Measurements from ENCODE around the gene PCNX1.
A peak's percentile ranks its signal among the peaks of the same experiment; 100 is the strongest.
"Not testable (repeated sequence)": the region's sequence is repeated elsewhere in the genome, so short reads cannot be mapped to it uniquely, and the experiment has no call there.

PCNX1 gene

GRCh38 chr14:70907176-70907995 lies at the start of gene PCNX1:
Gene PCNX1, plus strand, starts transcription at chr14:70907459. Its CDS starts 392 bp downstream, at chr14:70907851.
- H3K4me1 ChIP-seq (ENCODE audit: insufficient read depth, low read length), result peaks cover 6% of the 10 kb centered on the region; the same call in 1 of the 2 replicates
- H3K9ac ChIP-seq (ENCODE audit: low read depth, low read length), result peak within 1 kb of the TSS; percentile 97
- no peaks in the 10 kb centered on the region for H3K9me3 ChIP-seq (ENCODE audit: control insufficient read depth, insufficient read depth, low read length)
- H3K36me3 ChIP-seq (ENCODE audit: insufficient read depth, low read length), result no peaks in the 10 kb centered on the region

- no peaks in the 10 kb centered on the region for H3K36me3 ChIP-seq (ENCODE audit: insufficient read depth, low read length)
- H3K4me1 ChIP-seq (ENCODE audit: insufficient read depth, low read length), result no peaks in the 10 kb centered on the region
These were observed 49.8 kb upstream of the PCNX1 start for GRCh38 chr14:70857496-70857890.

GRCh38 chr14:70858641-70859040 lies 48.6 kb upstream of the PCNX1 start:
- H3K36me3 ChIP-seq (ENCODE audit: insufficient read depth, low read length), result no peaks in the 10 kb centered on the region
- no peaks in the 10 kb centered on the region for H3K4me1 ChIP-seq (ENCODE audit: insufficient read depth, low read length)
- H3K9ac ChIP-seq (ENCODE audit: low read depth, low read length), result no peak overlapping the region
- H3K9me3 ChIP-seq (ENCODE audit: control insufficient read depth, insufficient read depth, low read length), result no peaks in the 10 kb centered on the region

More at GRCh38 chr14:70857496-70857890, 49.8 kb upstream of the PCNX1 start:
- Histone ChIP-seq H3K9ac (ENCODE audit: low read depth, low read length) (no peak overlapping the region), H3K9me3 (ENCODE audit: control insufficient read depth, insufficient read depth, low read length) (no peaks in the 10 kb centered on the region)

GRCh38 chr14:70866992-70867391 lies 40.3 kb upstream of the PCNX1 start:
- H3K9me3 ChIP-seq (ENCODE audit: control insufficient read depth, insufficient read depth, low read length), result peaks cover 16% of the 10 kb centered on the region
- H3K9ac ChIP-seq (ENCODE audit: low read depth, low read length); H3K4me1 ChIP-seq (ENCODE audit: insufficient read depth, low read length); H3K36me3 ChIP-seq (ENCODE audit: insufficient read depth, low read length): not testable (repeated sequence)

GRCh38 chr14:70871001-70871400 lies 36.3 kb upstream of the PCNX1 start:
- Histone ChIP-seq H3K9me3 (ENCODE audit: control insufficient read depth, insufficient read depth, low read length) (peaks cover 15% of the 10 kb centered on the region), H3K36me3 (ENCODE audit: insufficient read depth, low read length) (no peaks in the 10 kb centered on the region), H3K9ac (ENCODE audit: low read depth, low read length) (no peak overlapping the region), H3K4me1 (ENCODE audit: insufficient read depth, low read length) (no peaks in the 10 kb centered on the region)

GRCh38 chr14:70871863-70872677 lies 35.2 kb upstream of the PCNX1 start:
- H3K4me1 ChIP-seq (ENCODE audit: insufficient read depth, low read length), result no peaks in the 10 kb centered on the region
- no peaks in the 10 kb centered on the region for H3K36me3 ChIP-seq (ENCODE audit: insufficient read depth, low read length)
- H3K9ac ChIP-seq (ENCODE audit: low read depth, low read length), result no peak overlapping the region
- peaks cover 13% of the 10 kb centered on the region for H3K9me3 ChIP-seq (ENCODE audit: control insufficient read depth, insufficient read depth, low read length)

GRCh38 chr14:70872678-70873020 lies 34.6 kb upstream of the PCNX1 start:
- Histone ChIP-seq H3K36me3 (ENCODE audit: insufficient read depth, low read length) (no peaks in the 10 kb centered on the region), H3K4me1 (ENCODE audit: insufficient read depth, low read length) (no peaks in the 10 kb centered on the region), H3K9ac (ENCODE audit: low read depth, low read length) (no peak overlapping the region), H3K9me3 (ENCODE audit: control insufficient read depth, insufficient read depth, low read length) (peaks cover 13% of the 10 kb centered on the region)

- Histone ChIP-seq H3K9ac (ENCODE audit: low read depth, low read length) (no peak overlapping the region), H3K36me3 (ENCODE audit: insufficient read depth, low read length) (no peaks in the 10 kb centered on the region), H3K4me1 (ENCODE audit: insufficient read depth, low read length) (no peaks in the 10 kb centered on the region), H3K9me3 (ENCODE audit: control insufficient read depth, insufficient read depth, low read length) (peaks cover 13% of the 10 kb centered on the region)
These were observed 33.6 kb upstream of the PCNX1 start for GRCh38 chr14:70873627-70874026.

GRCh38 chr14:70875811-70876460 lies 31.3 kb upstream of the PCNX1 start:
- H3K9ac ChIP-seq (ENCODE audit: low read depth, low read length); H3K4me1 ChIP-seq (ENCODE audit: insufficient read depth, low read length); H3K36me3 ChIP-seq (ENCODE audit: insufficient read depth, low read length): not testable (repeated sequence)
- peaks cover 13% of the 10 kb centered on the region for H3K9me3 ChIP-seq (ENCODE audit: control insufficient read depth, insufficient read depth, low read length)

GRCh38 chr14:70879448-70879847 lies 27.8 kb upstream of the PCNX1 start:
- H3K9ac ChIP-seq (ENCODE audit: low read depth, low read length), result no peak overlapping the region
- H3K9me3 ChIP-seq (ENCODE audit: control insufficient read depth, insufficient read depth, low read length), result no peaks in the 10 kb centered on the region
- H3K4me1 ChIP-seq (ENCODE audit: insufficient read depth, low read length), result no peaks in the 10 kb centered on the region
- H3K36me3 ChIP-seq (ENCODE audit: insufficient read depth, low read length), result no peaks in the 10 kb centered on the region

GRCh38 chr14:70880888-70881287 lies 26.4 kb upstream of the PCNX1 start:
- H3K9me3 ChIP-seq (ENCODE audit: control insufficient read depth, insufficient read depth, low read length); H3K9ac ChIP-seq (ENCODE audit: low read depth, low read length); H3K36me3 ChIP-seq (ENCODE audit: insufficient read depth, low read length); H3K4me1 ChIP-seq (ENCODE audit: insufficient read depth, low read length): not testable (repeated sequence)

- Histone ChIP-seq H3K36me3 (ENCODE audit: insufficient read depth, low read length) (no peaks in the 10 kb centered on the region), H3K9me3 (ENCODE audit: control insufficient read depth, insufficient read depth, low read length) (no peaks in the 10 kb centered on the region), H3K9ac (ENCODE audit: low read depth, low read length) (no peak overlapping the region), H3K4me1 (ENCODE audit: insufficient read depth, low read length) (no peaks in the 10 kb centered on the region; the same call in 1 of the 2 replicates)
These were observed 25.6 kb upstream of the PCNX1 start for GRCh38 chr14:70881549-70882177.

- Histone ChIP-seq H3K9ac (ENCODE audit: low read depth, low read length) (no peak overlapping the region), H3K9me3 (ENCODE audit: control insufficient read depth, insufficient read depth, low read length) (no peaks in the 10 kb centered on the region), H3K36me3 (ENCODE audit: insufficient read depth, low read length) (no peaks in the 10 kb centered on the region), H3K4me1 (ENCODE audit: insufficient read depth, low read length) (no peaks in the 10 kb centered on the region; the same call in 1 of the 2 replicates)
These were observed 24.3 kb upstream of the PCNX1 start for GRCh38 chr14:70882776-70883492.
